WERI-Rb-1 (cell line): ENCODE measurements around the gene UBALD2.
"Not testable (repeated sequence)": the region's sequence is repeated elsewhere in the genome, so short reads cannot be mapped to it uniquely, and the experiment has no call there.

Experiments
- DNase-seq: peaks from one replicate; pipeline ENCODE4 v3.0.0-alpha.2; 2020
- H3K27ac ChIP-seq: fragments of 250-450 bp; sonication (Bioruptor Pico); 2 replicates; pipeline ENCODE4 v1.5.1; 2020; ENCODE audit warnings: mild to moderate bottlenecking, moderate library complexity
- H3K27me3 ChIP-seq: fragments of 250-450 bp; sonication (Bioruptor Pico); 2 replicates; pipeline ENCODE4 v1.5.1; 2021; ENCODE audit warnings: mild to moderate bottlenecking, low read depth, moderate library complexity; ENCODE audit not compliant: insufficient read depth, severe bottlenecking
- H3K36me3 ChIP-seq: fragments of 250-450 bp; sonication (Bioruptor Pico); 2 replicates; pipeline ENCODE4 v1.5.1; 2020; ENCODE audit warnings: mild to moderate bottlenecking, moderate library complexity
- H3K4me3 ChIP-seq: 2 replicates; pipeline ENCODE4 v1.5.1; 2011; ENCODE audit warnings: low read depth, mild to moderate bottlenecking, control low read depth, low read length
- H3K9me3 ChIP-seq: fragments of 250-450 bp; sonication (Bioruptor Pico); 2 replicates; pipeline ENCODE4 v1.5.1; 2021; ENCODE audit warnings: mild to moderate bottlenecking, moderate library complexity; ENCODE audit not compliant: severe bottlenecking
- TF ChIP-seq, protein P1 (sequence below): IDR thresholded peaks from 2 replicates; pipeline ENCODE4 v1.5.1; 2011; ENCODE audit warnings: low read depth, mild to moderate bottlenecking, control low read depth, inconsistent platforms, low read length

Gene UBALD2

DNA sequence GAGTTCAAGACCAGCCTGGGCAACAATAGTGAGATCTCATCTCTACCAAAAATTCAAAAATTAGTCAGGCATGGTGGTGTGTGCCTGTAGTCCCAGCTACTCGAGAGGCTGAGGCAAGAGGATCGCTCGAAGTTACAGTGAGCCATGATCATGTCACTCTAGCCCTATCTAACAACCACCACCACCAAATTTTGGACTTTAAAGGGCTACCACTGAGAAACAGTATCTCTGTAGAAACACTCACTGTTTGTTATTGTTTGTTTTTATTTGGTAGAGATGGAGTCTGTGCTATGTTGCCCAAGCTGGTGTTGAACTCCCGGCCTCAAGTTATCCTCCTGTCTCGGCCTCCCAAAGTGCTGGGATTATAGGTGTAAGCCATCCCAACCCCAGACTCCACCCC, 1.3 kb upstream of the UBALD2 start:
- TF ChIP-seq, protein P1, sequence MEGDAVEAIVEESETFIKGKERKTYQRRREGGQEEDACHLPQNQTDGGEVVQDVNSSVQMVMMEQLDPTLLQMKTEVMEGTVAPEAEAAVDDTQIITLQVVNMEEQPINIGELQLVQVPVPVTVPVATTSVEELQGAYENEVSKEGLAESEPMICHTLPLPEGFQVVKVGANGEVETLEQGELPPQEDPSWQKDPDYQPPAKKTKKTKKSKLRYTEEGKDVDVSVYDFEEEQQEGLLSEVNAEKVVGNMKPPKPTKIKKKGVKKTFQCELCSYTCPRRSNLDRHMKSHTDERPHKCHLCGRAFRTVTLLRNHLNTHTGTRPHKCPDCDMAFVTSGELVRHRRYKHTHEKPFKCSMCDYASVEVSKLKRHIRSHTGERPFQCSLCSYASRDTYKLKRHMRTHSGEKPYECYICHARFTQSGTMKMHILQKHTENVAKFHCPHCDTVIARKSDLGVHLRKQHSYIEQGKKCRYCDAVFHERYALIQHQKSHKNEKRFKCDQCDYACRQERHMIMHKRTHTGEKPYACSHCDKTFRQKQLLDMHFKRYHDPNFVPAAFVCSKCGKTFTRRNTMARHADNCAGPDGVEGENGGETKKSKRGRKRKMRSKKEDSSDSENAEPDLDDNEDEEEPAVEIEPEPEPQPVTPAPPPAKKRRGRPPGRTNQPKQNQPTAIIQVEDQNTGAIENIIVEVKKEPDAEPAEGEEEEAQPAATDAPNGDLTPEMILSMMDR: no peak
- H3K27ac ChIP-seq: no peak overlapping the region
- H3K9me3 ChIP-seq: no peaks in the 10 kb centered on the region
- DNase-seq: no peak
- H3K36me3 ChIP-seq: peaks cover 26% of the 10 kb centered on the region
- no peak overlapping the region for H3K4me3 ChIP-seq
- H3K27me3 ChIP-seq: no peaks in the 10 kb centered on the region

DNA sequence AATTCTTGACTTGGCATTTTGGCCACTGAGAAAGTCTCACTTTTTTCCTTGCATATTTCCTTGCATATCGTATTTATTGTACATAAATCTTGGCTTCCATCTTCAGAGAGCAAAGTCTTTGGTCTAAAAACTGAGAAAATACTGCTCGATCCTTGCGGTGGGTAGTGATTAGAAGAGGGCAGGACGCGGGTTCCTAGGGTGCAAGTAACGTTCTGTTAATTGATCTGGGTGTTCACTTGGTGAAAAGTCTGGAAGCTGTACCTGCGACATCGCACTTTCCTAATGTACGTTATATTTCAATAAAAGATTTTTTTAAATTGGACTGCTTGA, 758 bp upstream of the UBALD2 start:
- no peak for DNase-seq
- Histone ChIP-seq H3K27ac (peak overlapping the region; percentile 69), H3K27me3 (no peaks in the 10 kb centered on the region), H3K9me3 (no peaks in the 10 kb centered on the region), H3K36me3 (peaks cover 31% of the 10 kb centered on the region), H3K4me3 (no peak overlapping the region)
- TF ChIP-seq, protein P1: no peak

DNA sequence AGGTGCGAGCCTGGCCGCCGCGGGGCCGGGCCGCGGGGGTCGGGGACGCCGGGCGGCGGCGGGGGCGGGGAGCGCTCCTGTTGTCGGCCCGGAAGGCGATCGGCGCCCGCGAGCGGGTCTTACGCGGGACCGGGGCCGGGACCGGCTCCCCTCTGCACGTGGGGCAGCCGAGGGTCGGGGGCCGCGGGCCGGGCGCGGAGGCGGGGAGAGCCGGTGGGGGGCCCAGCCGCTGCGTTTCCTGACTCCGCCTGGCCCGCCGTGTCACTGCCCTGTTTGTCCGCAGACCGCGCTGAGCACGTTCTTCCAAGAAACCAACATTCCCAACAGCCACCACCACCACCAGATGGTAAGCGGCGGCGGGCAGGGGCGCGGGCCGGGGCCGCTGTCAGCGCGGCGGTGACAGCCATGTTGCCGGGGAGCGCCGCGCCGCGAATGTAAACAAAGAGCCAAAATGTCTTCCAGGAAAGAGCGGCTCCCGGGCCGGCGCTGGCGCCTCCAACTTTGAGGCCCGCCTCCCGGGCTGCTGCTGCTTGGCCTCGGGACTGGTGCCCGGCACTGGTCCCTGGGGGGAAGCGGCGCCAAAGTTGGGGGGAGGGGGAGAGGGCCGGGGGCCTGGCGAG, 586 bp downstream of the UBALD2 start:
- TF ChIP-seq, protein P1: no peak
- H3K36me3 ChIP-seq: peaks cover 40% of the 10 kb centered on the region
- H3K27ac ChIP-seq: peak overlapping the region; percentile 89
- peak; percentile 45 for DNase-seq
- H3K9me3 ChIP-seq: no peaks in the 10 kb centered on the region
- H3K4me3 ChIP-seq: peak overlapping the region; percentile 63
- H3K27me3 ChIP-seq: no peaks in the 10 kb centered on the region

DNA sequence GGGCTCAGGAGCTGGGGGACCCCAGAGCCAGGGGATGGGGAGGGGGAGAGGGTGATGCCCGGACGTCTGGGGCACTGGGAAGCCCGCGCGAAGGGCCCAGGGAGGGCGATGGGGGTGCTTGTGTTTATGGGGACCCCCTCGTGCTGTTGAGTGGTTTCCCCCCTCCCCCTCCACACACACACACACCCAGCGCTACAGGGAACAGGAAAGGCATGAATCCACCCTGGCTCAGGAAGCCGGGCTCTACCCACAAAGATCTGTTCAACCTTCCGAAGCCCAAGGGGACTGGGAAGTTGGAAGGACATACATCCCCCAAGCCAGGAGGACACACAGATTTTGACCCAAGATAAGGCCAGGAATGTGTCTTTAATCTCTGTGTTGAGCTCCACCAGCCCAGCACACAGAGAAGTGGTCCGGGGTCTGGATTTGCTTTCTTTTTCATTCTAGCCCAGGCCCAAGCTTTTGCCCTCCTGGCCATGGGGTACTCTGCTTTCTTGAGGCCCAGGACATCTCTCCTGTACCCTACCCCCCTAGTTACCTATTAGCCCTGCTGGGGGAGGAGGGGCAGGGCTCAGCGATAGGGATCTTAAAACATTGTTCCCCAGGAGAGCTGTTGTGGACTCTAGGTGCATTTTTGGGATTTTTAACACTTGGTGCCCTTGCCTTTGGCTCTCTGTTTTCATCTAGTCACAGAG, 1.2 kb downstream of the UBALD2 start:
- Histone ChIP-seq H3K4me3 (peak overlapping the region; percentile 63), H3K27me3 (no peaks in the 10 kb centered on the region), H3K36me3 (peaks cover 46% of the 10 kb centered on the region), H3K27ac (peak overlapping the region; percentile 89), H3K9me3 (no peaks in the 10 kb centered on the region)
- no peak for DNase-seq
- TF ChIP-seq, protein P1: no peak

DNA sequence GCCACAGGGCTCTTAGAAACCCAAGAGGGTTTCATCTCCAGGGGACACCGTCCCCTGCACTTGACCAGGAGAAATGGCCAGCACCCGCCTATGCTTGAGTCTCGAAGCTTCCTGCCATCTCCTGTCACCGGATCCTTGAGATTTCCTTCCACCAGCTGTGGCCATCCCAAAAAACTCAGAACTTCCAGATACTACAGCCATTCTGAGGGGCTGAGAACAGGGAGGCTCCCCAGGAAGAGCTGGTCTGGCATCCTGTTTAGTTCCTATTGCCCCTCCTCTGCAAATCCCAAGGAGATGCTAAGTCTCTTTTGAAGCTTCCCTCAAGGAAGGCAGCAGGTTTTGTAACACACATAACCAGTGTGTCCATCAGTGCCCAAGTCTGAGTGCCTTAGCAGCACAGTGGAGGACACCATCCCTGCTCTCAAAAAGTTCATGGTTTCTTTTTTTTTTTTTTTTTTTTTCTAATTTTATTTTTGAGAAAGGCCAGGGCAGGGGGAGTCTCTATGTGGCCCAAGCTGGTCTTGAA, 2.0 kb downstream of the UBALD2 start:
- Histone ChIP-seq H3K9me3 (no peaks in the 10 kb centered on the region), H3K4me3 (no peak overlapping the region), H3K36me3 (peaks cover 53% of the 10 kb centered on the region), H3K27me3 (no peaks in the 10 kb centered on the region), H3K27ac (peak overlapping the region; percentile 89; the same call in 1 of the 2 replicates)
- DNase-seq: no peak
- TF ChIP-seq, protein P1: no peak

DNA sequence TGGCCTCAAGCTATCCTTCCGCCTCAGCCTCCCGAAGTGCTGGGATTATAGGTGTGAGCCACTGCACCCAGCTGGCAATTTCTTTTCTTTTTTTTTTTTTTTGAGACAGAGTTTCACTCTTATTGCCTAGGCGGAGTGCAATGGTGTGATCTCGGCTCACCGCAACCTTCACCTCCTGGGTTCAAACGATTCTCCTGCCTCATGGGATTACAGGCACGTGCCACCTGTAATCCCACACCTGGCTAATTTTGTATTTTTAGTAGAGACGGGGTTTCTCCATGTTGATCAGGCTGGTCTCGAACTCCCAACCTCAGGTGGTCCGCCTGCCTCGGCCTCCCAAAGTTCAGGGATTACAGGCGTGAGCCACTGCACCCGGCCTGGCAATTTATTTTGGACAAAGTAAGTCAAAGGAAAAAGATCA, 2.4 kb downstream of the UBALD2 start:
- H3K4me3 ChIP-seq, H3K27ac ChIP-seq, H3K27me3 ChIP-seq, DNase-seq, H3K9me3 ChIP-seq: not testable (repeated sequence)
- peaks cover 53% of the 10 kb centered on the region for H3K36me3 ChIP-seq
